MCF 10A (cell line): ENCODE data around the gene AFAP1L2. TPM values are rescaled to one million over a fixed set of nuclear protein-coding genes. Genes with fewer than 3 reads are reported as not detected.

Source experiments
- BruUV-seq: library from RNA; stranded (reverse); fragments of 400-500 nt; replicated peaks from 2 replicates; lab custom pipeline; 2021; lab: Mats Ljungman, UMichigan
- CTCF ChIA-PET: fragments of 300-600 bp; sonication (Branson Sonifier 250); formaldehyde crosslinking; extraction: SDS; loops from one replicate; lab custom pipeline; 2021; ENCODE audit warnings: antibody characterized with exemption, inconsistent platforms; lab: Yijun Ruan, JAX
- POLR2A ChIA-PET: fragments of 300-600, 350-650 bp; sonication (Branson Sonifier 250); formaldehyde crosslinking; extraction: SDS; loops from one replicate; lab custom pipeline; 2020; ENCODE audit warnings: antibody characterized with exemption, inconsistent platforms; lab: Yijun Ruan, JAX
- DNase-seq: peaks from one replicate; pipeline ENCODE4 v3.0.0-alpha.2; 2018; ENCODE audit not compliant: unreplicated experiment
- H3K27ac Mint-ChIP-seq: one replicate; pipeline ENCODE4 v1.8.0; 2022; ENCODE audit warnings: mild to moderate bottlenecking, low read depth, mixed read lengths; ENCODE audit not compliant: unreplicated experiment
- H3K27me3 Mint-ChIP-seq: one replicate; pipeline ENCODE4 v1.8.0; 2022; ENCODE audit warnings: mixed read lengths; ENCODE audit not compliant: insufficient read depth, unreplicated experiment
- H3K36me3 Mint-ChIP-seq: one replicate; pipeline ENCODE4 v1.8.0; 2022; ENCODE audit warnings: mild to moderate bottlenecking, moderate library complexity, mixed read lengths; ENCODE audit not compliant: insufficient read depth, unreplicated experiment
- H3K4me1 Mint-ChIP-seq: one replicate; pipeline ENCODE4 v1.8.0; 2022; ENCODE audit warnings: mixed read lengths; ENCODE audit not compliant: insufficient read depth, unreplicated experiment
- H3K4me3 Mint-ChIP-seq: one replicate; pipeline ENCODE4 v1.8.0; 2022; ENCODE audit warnings: mild to moderate bottlenecking, moderate library complexity, mixed read lengths; ENCODE audit not compliant: unreplicated experiment
- H3K9me3 Mint-ChIP-seq: one replicate; pipeline ENCODE4 v1.8.0; 2022; ENCODE audit warnings: mixed read lengths; ENCODE audit not compliant: unreplicated experiment
- intact Hi-C: fragments of 100-400 bp; cut with micrococcal nuclease; formaldehyde crosslinking; loops from 2 replicates; pipeline ENCODE4 v1.14.1; 2022
- total RNA-seq: library from RNA; stranded (reverse); gene quantifications from 2 replicates; pipeline ENCODE4 v1.2.3, GENCODE V29; 2022
- TF ChIP-seq, protein P1 (sequence below): fragments of 200-600 bp; IDR thresholded peaks from one replicate; pipeline ENCODE4 v1.8.0; 2022; ENCODE audit warnings: antibody characterized with exemption, mild to moderate bottlenecking; ENCODE audit not compliant: unreplicated experiment

The AFAP1L2 gene
- total RNA-seq, 1 experiment from 2014 or later: 5.8 TPM

DNA sequence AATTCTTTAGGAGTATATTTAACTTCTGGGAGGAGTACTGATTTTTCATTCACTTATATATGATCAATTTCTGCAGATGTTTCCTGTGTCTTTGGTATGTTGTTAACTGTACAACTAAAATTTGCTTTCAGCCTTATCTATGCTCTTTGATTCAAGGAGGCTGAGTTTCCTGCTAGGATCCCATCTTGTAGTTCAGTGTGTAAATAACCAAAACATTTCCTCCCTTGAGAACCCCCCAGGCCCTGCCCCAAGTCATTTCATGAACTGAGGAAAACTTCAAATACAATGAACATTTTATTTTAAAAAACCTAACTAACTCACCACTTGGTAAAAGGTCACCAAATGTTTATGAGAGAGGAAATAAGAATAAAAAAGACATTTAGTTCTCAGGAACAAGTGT lies 109.8 kb downstream of the AFAP1L2 start:
- CTCF ChIA-PET: interaction anchor here (0.6 kb wide), 1 partner anchor 108 kb away, joined by 5 read pairs; no protein-coding TSS in a partner anchor
- Mint-ChIP-seq H3K4me1 (no peaks in the 10 kb centered on the region), H3K9me3 (peaks cover 7% of the 10 kb centered on the region), H3K27ac (no peak overlapping the region), H3K27me3 (no peaks in the 10 kb centered on the region), H3K4me3 (no peak overlapping the region), H3K36me3 (peaks cover 7% of the 10 kb centered on the region)
- TF ChIP-seq, protein P1, sequence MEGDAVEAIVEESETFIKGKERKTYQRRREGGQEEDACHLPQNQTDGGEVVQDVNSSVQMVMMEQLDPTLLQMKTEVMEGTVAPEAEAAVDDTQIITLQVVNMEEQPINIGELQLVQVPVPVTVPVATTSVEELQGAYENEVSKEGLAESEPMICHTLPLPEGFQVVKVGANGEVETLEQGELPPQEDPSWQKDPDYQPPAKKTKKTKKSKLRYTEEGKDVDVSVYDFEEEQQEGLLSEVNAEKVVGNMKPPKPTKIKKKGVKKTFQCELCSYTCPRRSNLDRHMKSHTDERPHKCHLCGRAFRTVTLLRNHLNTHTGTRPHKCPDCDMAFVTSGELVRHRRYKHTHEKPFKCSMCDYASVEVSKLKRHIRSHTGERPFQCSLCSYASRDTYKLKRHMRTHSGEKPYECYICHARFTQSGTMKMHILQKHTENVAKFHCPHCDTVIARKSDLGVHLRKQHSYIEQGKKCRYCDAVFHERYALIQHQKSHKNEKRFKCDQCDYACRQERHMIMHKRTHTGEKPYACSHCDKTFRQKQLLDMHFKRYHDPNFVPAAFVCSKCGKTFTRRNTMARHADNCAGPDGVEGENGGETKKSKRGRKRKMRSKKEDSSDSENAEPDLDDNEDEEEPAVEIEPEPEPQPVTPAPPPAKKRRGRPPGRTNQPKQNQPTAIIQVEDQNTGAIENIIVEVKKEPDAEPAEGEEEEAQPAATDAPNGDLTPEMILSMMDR: no peak
- no peak for DNase-seq
- no TSS peak for BruUV-seq
- POLR2A ChIA-PET: interaction anchor here (0.7 kb wide), 1 partner anchor 97 kb away, joined by 3 read pairs; no protein-coding TSS in a partner anchor
- intact Hi-C loops: no loop called here

DNA sequence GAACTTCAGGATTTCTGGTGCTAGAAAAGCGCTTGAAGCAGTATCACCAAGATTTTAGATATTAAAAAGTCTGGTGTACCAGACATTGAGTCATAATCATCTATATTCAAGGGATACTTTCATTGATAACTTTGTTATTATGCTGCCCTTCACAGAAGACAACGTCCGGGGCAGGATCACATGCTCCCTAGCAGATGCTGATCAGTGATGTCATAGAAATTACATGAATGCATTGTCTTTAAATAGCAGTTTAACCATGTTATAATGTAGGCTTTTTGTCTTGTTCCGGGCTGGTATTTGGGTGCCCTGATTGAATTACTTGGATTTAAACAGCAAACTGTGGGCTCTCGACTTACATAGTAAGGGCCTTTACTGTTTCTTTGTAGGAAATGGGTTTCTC lies 111.2 kb downstream of the AFAP1L2 start:
- POLR2A ChIA-PET: no interaction called here
- no peak for DNase-seq
- Mint-ChIP-seq H3K27me3 (no peaks in the 10 kb centered on the region), H3K9me3 (peaks cover 7% of the 10 kb centered on the region), H3K4me3 (no peak overlapping the region), H3K4me1 (no peaks in the 10 kb centered on the region), H3K36me3 (peaks cover 7% of the 10 kb centered on the region), H3K27ac (no peak overlapping the region)
- TF ChIP-seq, protein P1: no peak
- CTCF ChIA-PET: interaction anchor here (0.6 to 1.8 kb wide), 2 partner anchors 10 to 11 kb away, joined by 3 to 4 read pairs; no protein-coding TSS in a partner anchor
- intact Hi-C loops: no loop called here
- no TSS peak for BruUV-seq

DNA sequence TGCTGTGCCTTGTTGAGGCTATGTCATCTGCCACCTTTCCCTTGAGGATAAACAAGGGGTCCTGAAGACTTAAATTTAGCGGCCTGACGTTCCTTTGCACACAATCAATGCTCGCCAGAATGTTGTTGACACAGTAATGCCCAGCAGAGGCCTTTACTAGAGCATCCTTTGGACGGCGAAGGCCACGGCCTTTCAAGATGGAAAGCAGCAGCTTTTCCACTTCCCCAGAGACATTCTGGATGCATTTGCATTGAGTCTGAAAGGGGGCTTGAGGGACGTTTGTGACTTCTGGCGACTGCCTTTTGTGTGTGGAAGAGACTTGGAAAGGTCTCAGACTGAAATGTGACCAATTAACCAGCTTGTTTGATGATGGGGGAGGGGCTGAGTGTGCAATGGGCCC lies 112.8 kb downstream of the AFAP1L2 start:
- POLR2A ChIA-PET: no interaction called here
- no peak for DNase-seq
- intact Hi-C loops: no loop called here
- Mint-ChIP-seq H3K27ac (no peak overlapping the region), H3K4me1 (no peaks in the 10 kb centered on the region), H3K4me3 (no peak overlapping the region), H3K27me3 (no peaks in the 10 kb centered on the region), H3K9me3 (peaks cover 7% of the 10 kb centered on the region), H3K36me3 (peaks cover 3% of the 10 kb centered on the region)
- TF ChIP-seq, protein P1: no peak
- CTCF ChIA-PET: interaction anchor here (0.6 to 1.8 kb wide), 2 partner anchors 12 to 157 kb away, joined by 3 to 4 read pairs; no protein-coding TSS in a partner anchor
- no TSS peak for BruUV-seq

DNA sequence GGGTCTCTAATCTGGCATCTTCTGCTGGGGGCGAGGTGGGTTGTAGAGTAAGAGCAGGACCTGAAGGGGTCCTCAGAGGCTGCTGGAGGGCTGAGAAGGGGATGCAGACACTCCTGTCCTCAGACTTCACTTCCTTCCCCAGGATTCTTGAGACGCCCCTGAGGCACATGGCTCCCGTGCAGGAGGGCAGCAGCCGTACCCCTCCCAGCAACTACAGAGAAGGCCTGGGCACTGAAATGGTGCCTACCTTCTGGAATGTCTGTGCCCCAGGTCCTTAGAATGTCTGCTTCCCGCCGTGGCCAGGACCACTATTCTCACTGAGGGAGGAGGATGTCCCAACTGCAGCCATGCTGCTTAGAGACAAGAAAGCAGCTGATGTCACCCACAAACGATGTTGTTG lies 113.2 kb downstream of the AFAP1L2 start:
- intact Hi-C loops: no loop called here
- no peaks in the 10 kb centered on the region for H3K4me1 Mint-ChIP-seq
- ChIA-PET CTCF (interaction anchor here (0.6 to 2.3 kb wide), 3 partner anchors 13 to 156 kb away, joined by 3 to 18 read pairs (median 4); no protein-coding TSS in a partner anchor), POLR2A (no interaction called here)
- no peak overlapping the region for H3K27ac Mint-ChIP-seq
- DNase-seq: no peak
- BruUV-seq: no TSS peak
- TF ChIP-seq, protein P1: no peak
- H3K36me3 Mint-ChIP-seq: no peaks in the 10 kb centered on the region
- no peak overlapping the region for H3K4me3 Mint-ChIP-seq
- peaks cover 6% of the 10 kb centered on the region for H3K9me3 Mint-ChIP-seq
- no peaks in the 10 kb centered on the region for H3K27me3 Mint-ChIP-seq
